Activated T-cell treated with anti-CD3 and anti-CD28 coated beads for 1 hour (primary cell): ENCODE data around the gene CCNL1.

Experiments
- DNase-seq: peaks from one replicate; pipeline ENCODE4 v3.0.0-alpha.2; 2020; ENCODE audit warnings: low read depth

The CCNL1 gene

GRCh38 chr3:157145606-157146322 is 14.2 kb downstream of the CCNL1 start:
- DNase-seq, result no peak

GRCh38 chr3:157142315-157142714 is 17.6 kb downstream of the CCNL1 start:
- DNase-seq, result no peak

- no peak for DNase-seq
These were observed 19.9 kb downstream of the CCNL1 start for GRCh38 chr3:157139938-157140534.

- no peak for DNase-seq
These were observed 23.1 kb downstream of the CCNL1 start for GRCh38 chr3:157136647-157137387.

- no peak for DNase-seq
These were observed 24.1 kb downstream of the CCNL1 start for GRCh38 chr3:157135671-157136396.

GRCh38 chr3:157134620-157135191 is 25.2 kb downstream of the CCNL1 start:
- no peak for DNase-seq

- DNase-seq, result no peak
These were observed 26.3 kb downstream of the CCNL1 start for GRCh38 chr3:157133434-157134320.

- DNase-seq, result no peak
These were observed 27.0 kb downstream of the CCNL1 start for GRCh38 chr3:157132936-157133335.

- DNase-seq, result no peak
These were observed 27.6 kb downstream of the CCNL1 start for GRCh38 chr3:157132341-157132740.

- DNase-seq, result no peak
These were observed 28.1 kb downstream of the CCNL1 start for GRCh38 chr3:157131861-157132260.

- DNase-seq, result peak; percentile 70
These were observed 29.3 kb downstream of the CCNL1 start for GRCh38 chr3:157130467-157131251.

GRCh38 chr3:157129803-157130466 is 30.0 kb downstream of the CCNL1 start:
- no peak for DNase-seq

GRCh38 chr3:157128771-157129681 is 30.9 kb downstream of the CCNL1 start:
- no peak for DNase-seq

GRCh38 chr3:157127831-157128767 is 31.8 kb downstream of the CCNL1 start:
- peak; percentile 28 for DNase-seq

- no peak for DNase-seq
These were observed 32.7 kb downstream of the CCNL1 start for GRCh38 chr3:157127268-157127667.

GRCh38 chr3:157126365-157126764 is 33.6 kb downstream of the CCNL1 start:
- DNase-seq, result no peak

GRCh38 chr3:157125101-157125500 is 34.8 kb downstream of the CCNL1 start:
- no peak for DNase-seq

- no peak for DNase-seq
These were observed 36.3 kb downstream of the CCNL1 start for GRCh38 chr3:157123621-157124020.
